ENCODE measurements around the gene NTPCR. TPM values are rescaled to one million over a fixed set of nuclear protein-coding genes. Genes with fewer than 3 reads are reported as not detected.

Gene NTPCR
- total and polyA plus RNA-seq, 4 experiments from 2014 or later, result 16.0 to 61.6 (median 24.3) TPM

- H3K27me3 Mint-ChIP-seq, result no peaks in the 10 kb centered on the region
- Histone ChIP-seq H3K4me1 (ENCODE audit: insufficient read depth, low read length) (peaks cover 1% of the 10 kb centered on the region), H3K36me3 (ENCODE audit: insufficient read depth, low read length) (peaks cover 6% of the 10 kb centered on the region), H3K4me3 (ENCODE audit: low read length in 2 of 2) (no peak overlapping the region), H3K9me3 (ENCODE audit: control insufficient read depth in 1 of 2, low read length in 2 of 2) (no peaks in the 10 kb centered on the region), H3K27ac (ENCODE audit: low read depth, low read length) (no peak overlapping the region), H3K27me3 (ENCODE audit: insufficient read depth, low read length) (no peaks in the 10 kb centered on the region)
- no peak for DNase-seq
- H3K4me3 Mint-ChIP-seq, result no peak overlapping the region
- no peaks in the 10 kb centered on the region for H3K9me3 Mint-ChIP-seq
- CTCF ChIA-PET (ENCODE audit: partially characterized antibody), result no interaction called here
- peaks cover 0 to 2% (median under 1%) of the 10 kb centered on the region in 4 donors for H3K4me1 Mint-ChIP-seq
- intact Hi-C loops (cut with micrococcal nuclease), result no loop called here
- peak overlapping the region in 2 of 7 donors; percentile 9 to 64 for H3K27ac Mint-ChIP-seq
- POLR2A ChIA-PET (ENCODE audit: partially characterized antibody), result no interaction called here
- peaks cover 18 to 21% of the 10 kb centered on the region in 2 donors for H3K36me3 Mint-ChIP-seq
Measured at GRCh38 chr1:232983817-232984567, 33.6 kb downstream of the NTPCR start.

- H3K9me3 Mint-ChIP-seq, result no peaks in the 10 kb centered on the region
- intact Hi-C loops (cut with micrococcal nuclease), result no loop called here
- Histone ChIP-seq H3K27ac (ENCODE audit: low read depth, low read length) (no peak overlapping the region), H3K4me1 (ENCODE audit: insufficient read depth, low read length) (no peaks in the 10 kb centered on the region), H3K27me3 (ENCODE audit: insufficient read depth, low read length) (no peaks in the 10 kb centered on the region), H3K4me3 (ENCODE audit: low read length in 2 of 2) (no peak overlapping the region), H3K36me3 (ENCODE audit: insufficient read depth, low read length) (peaks cover 6% of the 10 kb centered on the region), H3K9me3 (ENCODE audit: control insufficient read depth in 1 of 2, low read length in 2 of 2) (no peaks in the 10 kb centered on the region)
- H3K27me3 Mint-ChIP-seq, result no peaks in the 10 kb centered on the region
- ChIA-PET CTCF (ENCODE audit: partially characterized antibody) (no interaction called here), POLR2A (ENCODE audit: partially characterized antibody) (no interaction called here)
- no peaks in the 10 kb centered on the region for H3K4me1 Mint-ChIP-seq
- peaks cover 17 to 22% of the 10 kb centered on the region in 2 donors for H3K36me3 Mint-ChIP-seq
- no peak for DNase-seq
- H3K27ac Mint-ChIP-seq, result peak overlapping the region in 1 of 7 donors; percentile 88
- no peak overlapping the region for H3K4me3 Mint-ChIP-seq
Measured at GRCh38 chr1:232984577-232985425, 34.4 kb downstream of the NTPCR start.

- no peak overlapping the region for H3K4me3 Mint-ChIP-seq
- Histone ChIP-seq H3K27ac (ENCODE audit: low read depth, low read length) (no peak overlapping the region), H3K36me3 (ENCODE audit: insufficient read depth, low read length) (peaks cover 6% of the 10 kb centered on the region), H3K4me3 (ENCODE audit: low read length in 2 of 2) (no peak overlapping the region), H3K27me3 (ENCODE audit: insufficient read depth, low read length) (no peaks in the 10 kb centered on the region), H3K9me3 (ENCODE audit: control insufficient read depth in 1 of 2, low read length in 2 of 2) (no peaks in the 10 kb centered on the region), H3K4me1 (ENCODE audit: insufficient read depth, low read length) (no peaks in the 10 kb centered on the region)
- no peaks in the 10 kb centered on the region for H3K27me3 Mint-ChIP-seq
- no peak overlapping the region for H3K27ac Mint-ChIP-seq
- H3K9me3 Mint-ChIP-seq, result no peaks in the 10 kb centered on the region
- no peaks in the 10 kb centered on the region for H3K4me1 Mint-ChIP-seq
- ChIA-PET CTCF (ENCODE audit: partially characterized antibody) (no interaction called here), POLR2A (ENCODE audit: partially characterized antibody) (no interaction called here)
- no peak for DNase-seq
- H3K36me3 Mint-ChIP-seq, result peaks cover 18 to 28% of the 10 kb centered on the region in 2 donors
- intact Hi-C loops (cut with micrococcal nuclease), result no loop called here
Measured at GRCh38 chr1:232985882-232986526, 35.6 kb downstream of the NTPCR start.

GRCh38 chr1:232986527-232986922 lies 36.1 kb downstream of the NTPCR start:
- H3K27me3 Mint-ChIP-seq, result no peaks in the 10 kb centered on the region
- H3K4me1 ChIP-seq (ENCODE audit: insufficient read depth, low read length), result no peaks in the 10 kb centered on the region
- no peaks in the 10 kb centered on the region for H3K9me3 ChIP-seq (ENCODE audit: control insufficient read depth in 1 of 2, low read length in 2 of 2)
- no peaks in the 10 kb centered on the region for H3K27me3 ChIP-seq (ENCODE audit: insufficient read depth, low read length)
- H3K4me1 Mint-ChIP-seq, result no peaks in the 10 kb centered on the region
- H3K36me3 ChIP-seq (ENCODE audit: insufficient read depth, low read length), result peaks cover 6% of the 10 kb centered on the region
- intact Hi-C loops (cut with micrococcal nuclease), result no loop called here
- H3K27ac Mint-ChIP-seq, result no peak overlapping the region
- no peak overlapping the region for H3K27ac ChIP-seq (ENCODE audit: low read depth, low read length)
- H3K36me3 Mint-ChIP-seq, result peaks cover 24 to 34% of the 10 kb centered on the region in 2 donors
- H3K4me3 ChIP-seq (ENCODE audit: low read length in 2 of 2), result no peak overlapping the region
- DNase-seq, result no peak
- POLR2A ChIA-PET (ENCODE audit: partially characterized antibody), result no interaction called here
- H3K4me3 Mint-ChIP-seq, result no peak overlapping the region
- CTCF ChIA-PET (ENCODE audit: partially characterized antibody), result no interaction called here
- H3K9me3 Mint-ChIP-seq, result no peaks in the 10 kb centered on the region

GRCh38 chr1:232987046-232987773 lies 36.8 kb downstream of the NTPCR start:
- no peak overlapping the region for H3K4me3 Mint-ChIP-seq
- H3K9me3 ChIP-seq (ENCODE audit: control insufficient read depth in 1 of 2, low read length in 2 of 2), result no peaks in the 10 kb centered on the region
- peaks cover 6% of the 10 kb centered on the region for H3K36me3 ChIP-seq (ENCODE audit: insufficient read depth, low read length)
- CTCF ChIA-PET (ENCODE audit: partially characterized antibody), result no interaction called here
- intact Hi-C loops (cut with micrococcal nuclease), result no loop called here
- no peak for DNase-seq
- no peaks in the 10 kb centered on the region for H3K4me1 ChIP-seq (ENCODE audit: insufficient read depth, low read length)
- H3K27me3 ChIP-seq (ENCODE audit: insufficient read depth, low read length), result no peaks in the 10 kb centered on the region
- H3K4me3 ChIP-seq (ENCODE audit: low read length in 2 of 2), result no peak overlapping the region
- POLR2A ChIA-PET (ENCODE audit: partially characterized antibody), result no interaction called here
- H3K36me3 Mint-ChIP-seq, result peaks cover 30 to 36% of the 10 kb centered on the region in 2 donors
- no peak overlapping the region for H3K27ac ChIP-seq (ENCODE audit: low read depth, low read length)
- H3K27me3 Mint-ChIP-seq, result no peaks in the 10 kb centered on the region
- H3K9me3 Mint-ChIP-seq, result no peaks in the 10 kb centered on the region
- no peaks in the 10 kb centered on the region for H3K4me1 Mint-ChIP-seq
- peak overlapping the region in 1 of 7 donors; percentile 15 for H3K27ac Mint-ChIP-seq

- CTCF ChIA-PET (ENCODE audit: partially characterized antibody), result no interaction called here
- no peaks in the 10 kb centered on the region for H3K4me1 ChIP-seq (ENCODE audit: insufficient read depth, low read length)
- no peaks in the 10 kb centered on the region for H3K4me1 Mint-ChIP-seq
- no peak overlapping the region for H3K27ac ChIP-seq (ENCODE audit: low read depth, low read length)
- H3K4me3 ChIP-seq (ENCODE audit: low read length in 2 of 2), result no peak overlapping the region
- H3K36me3 Mint-ChIP-seq, result peaks cover 35 to 40% of the 10 kb centered on the region in 2 donors
- intact Hi-C loops (cut with micrococcal nuclease), result no loop called here
- H3K27me3 Mint-ChIP-seq, result no peaks in the 10 kb centered on the region
- H3K4me3 Mint-ChIP-seq, result no peak overlapping the region
- peaks cover 0 to 1% (median 0%) of the 10 kb centered on the region in 8 donors for H3K9me3 Mint-ChIP-seq
- no peak for DNase-seq
- H3K9me3 ChIP-seq (ENCODE audit: control insufficient read depth in 1 of 2, low read length in 2 of 2), result no peaks in the 10 kb centered on the region
- H3K27me3 ChIP-seq (ENCODE audit: insufficient read depth, low read length), result no peaks in the 10 kb centered on the region
- H3K27ac Mint-ChIP-seq, result no peak overlapping the region
- peaks cover 6% of the 10 kb centered on the region for H3K36me3 ChIP-seq (ENCODE audit: insufficient read depth, low read length)
- POLR2A ChIA-PET (ENCODE audit: partially characterized antibody), result no interaction called here
Measured at GRCh38 chr1:232987774-232988140, 37.3 kb downstream of the NTPCR start.

Measured in CD4-positive, alpha-beta memory T cell (primary cell).